SJCRH30 (cell line): Measurements from ENCODE around the gene SLC44A4. TPM values are rescaled to one million over a fixed set of nuclear protein-coding genes. Genes with fewer than 3 reads are reported as not detected.
"Not testable (repeated sequence)": the region's sequence is repeated elsewhere in the genome, so short reads cannot be mapped to it uniquely, and the experiment has no call there.

Experiments used
- DNase-seq, 2 experiments: peaks; one replicate each; pipeline ENCODE4 v3.0.0-alpha.2; 2015 to 2020
- H3K27ac ChIP-seq: fragments of 250-450 bp; sonication (Bioruptor Pico); 2 replicates; pipeline ENCODE4 v1.5.1; 2020; ENCODE audit warnings: mild to moderate bottlenecking, moderate library complexity
- H3K27me3 ChIP-seq: fragments of 250-450 bp; sonication (Bioruptor Pico); 2 replicates; pipeline ENCODE4 v1.5.1; 2020; ENCODE audit warnings: mild to moderate bottlenecking, moderate library complexity
- H3K36me3 ChIP-seq: fragments of 250-450 bp; sonication (Bioruptor Pico); 2 replicates; pipeline ENCODE4 v1.5.1; 2020; ENCODE audit warnings: mild to moderate bottlenecking, moderate library complexity
- H3K4me1 ChIP-seq: fragments of 250-450 bp; sonication (Bioruptor Pico); 2 replicates; pipeline ENCODE4 v1.5.1; 2020; ENCODE audit warnings: mild to moderate bottlenecking, moderate library complexity
- H3K4me3 ChIP-seq: fragments of 250-450 bp; sonication (Bioruptor Pico); 2 replicates; pipeline ENCODE4 v1.5.1; 2020; ENCODE audit warnings: mild to moderate bottlenecking, moderate library complexity
- H3K9me3 ChIP-seq: fragments of 250-450 bp; sonication (Bioruptor Pico); replicated peaks from 2 replicates; pipeline ENCODE4 v1.5.1; 2020; ENCODE audit warnings: mild to moderate bottlenecking, moderate library complexity
- total RNA-seq: library from RNA; depleted of rRNA; stranded (reverse); fragments of >200 nt; shearing (Covaris generic); gene quantifications from 2 replicates; pipeline ENCODE4 v1.2.3, GENCODE V29; 2014

The SLC44A4 gene
- total RNA-seq, 1 experiment from 2014 or later, result 0.12 TPM

- Histone ChIP-seq H3K9me3 (no peaks in the 10 kb centered on the region), H3K4me3 (no peak overlapping the region), H3K27me3 (no peaks in the 10 kb centered on the region), H3K36me3 (peaks cover 51% of the 10 kb centered on the region), H3K4me1 (peaks cover 9% of the 10 kb centered on the region), H3K27ac (no peak overlapping the region)
- DNase-seq, result no peak
These were observed 39.8 kb downstream of the SLC44A4 start for GRCh38 chr6:31838968-31839367.

GRCh38 chr6:31838114-31838553, 40.7 kb downstream of the SLC44A4 start:
- H3K9me3 ChIP-seq, H3K27me3 ChIP-seq, H3K27ac ChIP-seq, H3K4me3 ChIP-seq, H3K4me1 ChIP-seq, DNase-seq: not testable (repeated sequence)
- H3K36me3 ChIP-seq, result peaks cover 51% of the 10 kb centered on the region

DNA sequence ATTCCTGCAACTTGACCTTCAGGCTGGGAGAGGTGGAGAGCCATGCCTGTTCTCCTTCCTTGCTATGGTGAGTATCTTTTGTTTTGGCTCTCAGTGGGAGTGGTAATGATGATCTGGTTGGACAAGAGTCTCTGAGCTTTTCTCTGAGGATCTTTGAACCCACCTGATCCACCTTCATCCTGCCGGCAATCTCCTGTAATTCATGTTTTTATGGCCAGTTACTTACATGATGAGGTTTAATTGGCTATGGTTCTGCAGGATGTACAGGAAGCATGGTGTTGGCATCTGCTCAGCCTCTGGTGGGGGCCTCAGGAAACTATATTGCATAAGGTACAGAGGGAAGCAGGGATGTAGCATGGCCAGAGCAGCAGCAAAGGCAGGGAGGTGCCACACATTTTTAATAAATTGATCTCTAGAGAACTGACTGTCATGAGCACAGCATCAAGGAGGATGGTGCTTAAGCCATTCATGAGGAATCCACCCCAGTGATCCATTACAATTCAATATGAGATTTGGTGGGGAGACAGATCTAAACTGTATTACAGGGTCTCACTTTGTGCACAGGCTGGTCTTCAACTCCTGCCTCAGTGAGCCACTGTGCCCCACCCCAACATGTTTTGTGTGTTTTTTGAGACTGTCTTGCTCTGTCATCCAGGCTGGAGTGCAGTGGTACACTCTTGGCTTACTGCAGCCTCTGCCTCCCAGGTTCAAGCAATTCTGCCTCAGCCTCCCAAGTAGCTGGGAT, 41.3 kb downstream of the SLC44A4 start:
- DNase-seq, result no peak
- peaks cover 51% of the 10 kb centered on the region for H3K36me3 ChIP-seq
- H3K27ac ChIP-seq, result no peak overlapping the region

GRCh38 chr6:31836474-31837368, 42.1 kb downstream of the SLC44A4 start:
- H3K4me3 ChIP-seq, result peak overlapping the region; percentile 93
- H3K27me3 ChIP-seq, result no peaks in the 10 kb centered on the region
- no peak overlapping the region; the same call in 1 of the 2 replicates for H3K27ac ChIP-seq
- H3K9me3 ChIP-seq, result no peaks in the 10 kb centered on the region
- no peak for DNase-seq
- peaks cover 9% of the 10 kb centered on the region for H3K4me1 ChIP-seq
- H3K36me3 ChIP-seq, result peaks cover 51% of the 10 kb centered on the region

More for the DNA sequence above, 41.3 kb downstream of the SLC44A4 start:
- no peaks in the 10 kb centered on the region for H3K27me3 ChIP-seq
- H3K4me3 ChIP-seq, result peak overlapping the region; percentile 93
- H3K4me1 ChIP-seq, result peaks cover 9% of the 10 kb centered on the region
- H3K9me3 ChIP-seq, result no peaks in the 10 kb centered on the region

GRCh38 chr6:31836047-31836473, 42.7 kb downstream of the SLC44A4 start:
- Histone ChIP-seq H3K4me3 (peak overlapping the region; percentile 93), H3K9me3 (no peaks in the 10 kb centered on the region), H3K27ac (peak overlapping the region; percentile 14; the same call in 1 of the 2 replicates), H3K27me3 (no peaks in the 10 kb centered on the region), H3K4me1 (peaks cover 9% of the 10 kb centered on the region), H3K36me3 (peaks cover 51% of the 10 kb centered on the region)
- DNase-seq, result no peak

GRCh38 chr6:31834367-31835250, 44.2 kb downstream of the SLC44A4 start:
- peaks cover 38% of the 10 kb centered on the region for H3K36me3 ChIP-seq
- DNase-seq, result peak; percentile 92 to 94
- no peaks in the 10 kb centered on the region for H3K9me3 ChIP-seq

DNA sequence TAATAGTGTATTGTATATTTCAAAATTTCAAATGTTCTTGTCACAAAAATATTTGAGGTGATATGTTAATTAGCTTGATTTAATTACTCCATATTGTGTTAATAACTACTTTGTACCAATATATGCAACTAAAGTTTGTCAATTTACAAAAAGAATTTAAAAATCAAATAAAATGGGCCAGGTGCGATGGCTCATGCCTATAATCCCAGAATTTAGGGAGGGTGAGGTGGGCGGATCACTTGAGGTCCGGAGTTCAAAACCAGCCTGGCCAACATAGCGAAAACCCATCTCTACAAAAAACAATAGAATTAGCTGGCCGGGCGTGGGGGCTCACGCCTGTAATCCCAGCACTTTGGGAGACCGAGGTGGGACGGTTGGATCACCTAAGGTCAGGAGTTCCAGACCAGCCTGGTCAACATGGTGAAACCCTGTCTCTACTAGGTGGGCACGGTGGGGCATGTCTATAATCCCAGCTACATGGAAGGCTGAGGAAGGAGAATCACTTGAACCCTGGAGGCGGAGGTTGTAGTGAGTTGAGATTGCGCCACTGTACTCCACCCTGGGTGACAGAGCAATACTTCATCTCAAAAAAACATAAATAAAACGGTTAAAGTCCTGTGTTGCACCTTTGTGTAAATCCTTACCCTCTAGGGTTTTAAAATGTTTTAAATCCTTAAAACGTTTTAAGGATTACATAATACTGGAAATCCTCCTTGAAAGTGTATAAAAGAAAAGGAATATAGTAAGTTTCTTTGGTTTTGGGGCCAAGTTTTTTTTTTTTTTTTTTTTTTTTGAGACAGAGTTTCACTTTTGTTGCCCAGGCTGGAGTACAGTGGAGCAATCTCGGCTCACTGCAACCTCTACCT, 47.2 kb downstream of the SLC44A4 start:
- Histone ChIP-seq H3K4me3 (no peak overlapping the region), H3K27me3 (no peaks in the 10 kb centered on the region), H3K4me1 (no peaks in the 10 kb centered on the region; the same call in 1 of the 2 replicates), H3K36me3 (peaks cover 8% of the 10 kb centered on the region), H3K27ac (no peak overlapping the region), H3K9me3 (no peaks in the 10 kb centered on the region)
- no peak for DNase-seq

More at GRCh38 chr6:31834367-31835250, 44.2 kb downstream of the SLC44A4 start:
- Histone ChIP-seq H3K27ac (peak overlapping the region; percentile 98), H3K4me1 (peaks cover 9% of the 10 kb centered on the region), H3K4me3 (peak overlapping the region; percentile 93), H3K27me3 (no peaks in the 10 kb centered on the region)

DNA sequence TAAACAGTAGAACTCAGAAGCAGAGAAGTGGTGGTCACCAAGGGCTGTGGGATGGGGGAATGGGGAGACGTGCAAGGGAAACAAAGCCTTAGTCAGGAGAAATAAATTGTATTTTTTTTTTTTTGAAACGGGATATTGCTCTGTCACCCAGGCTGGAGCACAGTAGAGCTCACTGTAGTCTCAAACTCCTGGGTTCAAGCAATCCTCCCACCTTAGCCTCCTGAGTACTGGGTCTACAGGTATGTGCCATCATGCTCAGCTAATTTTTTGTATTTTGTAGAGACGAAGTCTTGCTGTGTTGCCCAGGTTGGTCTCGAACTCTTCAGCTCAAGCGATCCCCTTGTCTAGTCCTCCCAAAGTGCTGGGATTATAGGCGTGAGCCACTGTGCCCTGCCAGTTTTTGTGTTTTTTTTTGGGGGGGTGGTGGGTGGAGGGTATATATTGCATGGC, 47.9 kb downstream of the SLC44A4 start:
- Histone ChIP-seq H3K27ac (no peak overlapping the region), H3K36me3 (peaks cover 1% of the 10 kb centered on the region), H3K4me3 (peak overlapping the region; percentile 56), H3K27me3 (no peaks in the 10 kb centered on the region), H3K4me1 (no peaks in the 10 kb centered on the region), H3K9me3 (no peaks in the 10 kb centered on the region)
- no peak for DNase-seq

- peak in 1 of 2 experiments; percentile 55 for DNase-seq
- no peaks in the 10 kb centered on the region for H3K36me3 ChIP-seq
- H3K4me3 ChIP-seq, result peak overlapping the region; percentile 56
- H3K27ac ChIP-seq, result no peak overlapping the region
- H3K27me3 ChIP-seq, result no peaks in the 10 kb centered on the region
- no peaks in the 10 kb centered on the region for H3K4me1 ChIP-seq
- no peaks in the 10 kb centered on the region for H3K9me3 ChIP-seq
These were observed 49.0 kb downstream of the SLC44A4 start for GRCh38 chr6:31829633-31830283.

DNA sequence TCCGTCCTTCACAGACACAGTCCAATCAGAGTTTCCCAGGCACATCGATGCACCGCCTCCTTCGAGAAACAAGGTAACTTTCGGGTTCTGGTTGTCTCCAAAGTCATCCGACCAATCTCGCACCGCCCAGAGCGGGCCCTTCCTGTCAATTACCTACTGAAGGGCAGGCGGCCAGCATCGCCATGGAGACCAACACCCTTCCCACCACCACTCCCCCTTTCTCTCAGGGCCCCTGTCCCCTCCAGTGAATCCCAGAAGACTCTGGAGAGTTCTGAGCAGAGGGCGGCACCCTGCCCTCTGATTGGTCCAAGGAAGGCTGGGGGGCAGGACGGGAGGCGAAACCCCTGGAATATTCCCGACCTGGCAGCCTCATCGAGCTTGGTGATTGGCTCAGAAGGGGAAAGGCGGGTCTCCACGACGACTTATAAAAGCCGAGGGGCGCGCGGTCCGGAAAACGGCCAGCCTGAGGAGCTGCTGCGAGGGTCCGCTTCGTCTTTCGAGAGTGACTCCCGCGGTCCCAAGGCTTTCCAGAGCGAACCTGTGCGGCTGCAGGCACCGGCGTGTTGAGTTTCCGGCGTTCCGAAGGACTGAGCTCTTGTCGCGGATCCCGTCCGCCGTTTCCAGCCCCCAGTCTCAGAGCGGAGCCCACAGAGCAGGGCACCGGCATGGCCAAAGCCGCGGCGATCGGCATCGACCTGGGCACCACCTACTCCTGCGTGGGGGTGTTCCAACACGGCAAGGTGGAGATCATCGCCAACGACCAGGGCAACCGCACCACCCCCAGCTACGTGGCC, 51.3 kb downstream of the SLC44A4 start, which contains the start of gene HSPA1B:
TSS of gene HSPA1B (plus strand) at position 453 of the 794 bp plus-strand sequence. CDS start at position 666, 213 bp downstream.
- H3K27me3 ChIP-seq, result no peaks in the 10 kb centered on the region
- H3K36me3 ChIP-seq, result no peaks in the 10 kb centered on the region
- H3K4me1 ChIP-seq, result no peaks in the 10 kb centered on the region
- H3K27ac ChIP-seq, result peak within 1 kb of the TSS; percentile 67
- DNase-seq, result peak; percentile 98 to 99
- peak within 1 kb of the TSS; percentile 60 for H3K4me3 ChIP-seq
- H3K9me3 ChIP-seq, result no peaks in the 10 kb centered on the region

DNA sequence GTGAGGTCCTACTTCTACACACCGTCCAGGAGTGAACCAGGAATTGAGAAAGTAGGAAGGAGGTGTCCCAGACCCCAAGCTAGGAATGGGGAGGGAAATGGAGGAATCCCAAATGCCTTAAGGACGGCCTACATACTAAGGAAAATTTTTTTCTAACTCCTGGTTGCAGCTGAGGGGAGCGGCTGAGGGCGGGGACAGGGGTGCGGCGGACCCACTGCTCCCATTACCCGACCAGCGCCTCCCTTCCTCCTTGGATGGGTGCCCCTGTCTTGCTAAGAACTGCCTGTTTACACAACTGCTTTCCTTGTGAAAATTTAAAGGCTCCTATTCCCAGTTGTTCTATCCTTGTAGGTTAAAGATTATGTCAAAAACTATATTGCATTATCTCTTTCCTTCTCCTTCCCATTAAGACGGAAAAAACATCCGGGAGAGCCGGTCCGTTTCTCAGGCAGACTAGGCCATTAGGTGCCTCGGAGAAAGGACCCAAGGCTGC, 52.0 kb downstream of the SLC44A4 start:
- DNase-seq, result peak in 1 of 2 experiments; percentile 68
- no peaks in the 10 kb centered on the region for H3K27me3 ChIP-seq
- H3K4me1 ChIP-seq, result no peaks in the 10 kb centered on the region
- peak overlapping the region; percentile 60 for H3K4me3 ChIP-seq
- H3K36me3 ChIP-seq, result no peaks in the 10 kb centered on the region
- no peaks in the 10 kb centered on the region for H3K9me3 ChIP-seq
- peak overlapping the region; percentile 67 for H3K27ac ChIP-seq

DNA sequence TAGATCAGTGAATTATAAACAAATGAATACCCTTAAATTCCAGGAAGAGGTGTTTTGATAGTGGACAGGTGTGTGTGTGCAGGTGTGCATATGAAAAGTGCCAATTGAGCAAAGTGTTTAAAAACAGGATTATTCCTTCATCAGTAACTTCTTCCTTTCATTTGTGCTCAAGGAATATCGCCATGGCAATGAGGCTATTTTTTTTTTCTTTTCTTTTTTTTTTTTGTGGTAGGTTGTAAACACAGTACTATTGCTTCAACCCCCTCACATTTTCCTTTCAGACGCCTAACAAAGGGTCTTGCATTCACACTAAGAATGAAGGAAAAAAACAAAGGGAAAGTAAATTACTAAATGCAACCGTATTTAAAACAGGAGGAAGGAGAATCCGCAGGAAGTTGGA, 53.2 kb downstream of the SLC44A4 start:
- Histone ChIP-seq H3K4me1 (0 out of 2 replicates have a peak, but pooled peaks cover 4% of the 10 kb centered on the region), H3K36me3 (no peaks in the 10 kb centered on the region), H3K4me3 (no peak overlapping the region), H3K27ac (no peak overlapping the region), H3K9me3 (no peaks in the 10 kb centered on the region), H3K27me3 (no peaks in the 10 kb centered on the region)
- DNase-seq, result no peak
